ENCODE measurements around the gene CTSK. TPM values are rescaled to one million over a fixed set of nuclear protein-coding genes. Genes with fewer than 3 reads are reported as not detected.

Gene CTSK
- total and polyA plus RNA-seq, 2 of the 4 experiments (the other 2 are of a cell fraction) = 7.7 to 15.1 TPM

DNA sequence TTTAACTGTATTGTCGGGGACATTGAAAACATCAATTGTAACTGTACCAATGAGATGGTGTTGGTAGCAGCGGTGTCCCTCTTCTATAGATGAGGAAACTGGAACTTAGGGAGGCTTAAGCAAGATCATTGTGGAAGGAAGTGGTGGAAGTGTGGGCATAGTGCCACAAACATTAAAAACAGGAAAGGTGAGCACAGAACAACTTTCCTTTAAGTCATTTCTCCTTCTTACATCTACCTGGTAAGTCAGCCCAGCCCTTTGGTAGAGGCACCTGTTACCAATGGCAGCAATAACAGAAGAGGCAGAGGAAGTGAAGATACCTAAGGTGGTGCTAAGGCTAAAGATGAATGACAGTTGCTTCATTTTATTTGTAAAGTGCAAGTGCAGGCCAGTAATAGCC lies 30.5 kb downstream of the CTSK start:
- Histone ChIP-seq H2AFZ (replicated peaks; ENCODE audit: low read length, poor library complexity) (no peak overlapping the region), H3K4me1 (ENCODE audit: control insufficient read depth, insufficient read depth, low read length) (peaks cover 2% of the 10 kb centered on the region; the same call in 1 of the 2 replicates), H2BK20ac (ENCODE audit: low read depth, low read length) (no peak overlapping the region), H4K8ac (ENCODE audit: low read depth in 2 of 2, low read length in 2 of 2) (no peak overlapping the region), H2BK15ac (ENCODE audit: low read depth, low read length) (no peak overlapping the region), H3K18ac (ENCODE audit: low read depth, low read length) (no peak overlapping the region), H3K27me3 (ENCODE audit: control insufficient read depth, insufficient read depth, low read length) (no peaks in the 10 kb centered on the region), H3K27ac (ENCODE audit: insufficient read depth, low read length) (no peak overlapping the region), H2BK120ac (ENCODE audit: low read depth, low read length) (no peak overlapping the region), H4K20me1 (ENCODE audit: insufficient read depth, low read length) (no peaks in the 10 kb centered on the region), H3K79me1 (ENCODE audit: low read depth in 1 of 2, low read length in 2 of 2) (no peaks in the 10 kb centered on the region), H3K9me1 (ENCODE audit: insufficient read depth, low read length) (no peaks in the 10 kb centered on the region), H3K9me3 (ENCODE audit: control insufficient read depth, insufficient read depth, low read length) (no peaks in the 10 kb centered on the region), H4K91ac (ENCODE audit: insufficient read depth, low read depth, low read length) (no peak overlapping the region), H3K36me3 (ENCODE audit: control insufficient read depth, insufficient read depth, low read length) (no peaks in the 10 kb centered on the region), H3K14ac (replicated peaks; ENCODE audit: low read depth, low read length) (no peak overlapping the region), H2BK5ac (ENCODE audit: low read depth, low read length, poor library complexity, severe bottlenecking) (no peak overlapping the region), H2AK9ac (replicated peaks; ENCODE audit: low read depth, low read length, poor library complexity) (no peak overlapping the region), H3K4ac (ENCODE audit: low read depth, low read length) (no peak overlapping the region), H3K23ac (ENCODE audit: low read depth, low read length) (no peak overlapping the region; the same call in 1 of the 2 replicates), H4K5ac (ENCODE audit: low read depth, low read length) (no peak overlapping the region), H3K56ac (ENCODE audit: extremely low read depth, insufficient read depth, low read length) (no peak overlapping the region), H3K9ac (ENCODE audit: low read depth, low read length) (no peak overlapping the region), H2AK5ac (ENCODE audit: low read depth, low read length) (no peak overlapping the region), H3K4me2 (ENCODE audit: low read depth, low read length) (no peak overlapping the region), H3K4me3 (ENCODE audit: insufficient read depth, low read depth, low read length) (no peak overlapping the region)
- ChIA-PET CTCF (interaction anchor here (0.6 kb wide), 1 partner anchor 157 kb away, joined by 3 read pairs; no protein-coding TSS in a partner anchor), POLR2A (ENCODE audit: unreplicated experiment) (no interaction called here)
- WGBS, 2 experiments (ENCODE audit: extremely low coverage in 2 of 2, insufficient read length in 1 of 2) = 100% methylated on average over 1 of the region's 2 CpGs; no CpG with 5 or more reads in 1 of the 2 experiments
- no peak for TF ChIP-seq MAFK (IDR thresholded peaks at IDR 0.05; ENCODE audit: low read depth, low read length)
- TF ChIP-seq NFE2L2 (IDR thresholded peaks at IDR 0.05; ENCODE audit: low read depth, low read length) = no peak
- no peak for TF ChIP-seq CEBPB (IDR thresholded peaks at IDR 0.05; ENCODE audit: low read depth, low read length)
- no peak for TF ChIP-seq RFX5 (IDR thresholded peaks at IDR 0.05; ENCODE audit: low read depth, low read length)
- TF ChIP-seq FOS (IDR thresholded peaks at IDR 0.05; ENCODE audit: low read depth, low read length) = no peak
- TF ChIP-seq, protein P1, sequence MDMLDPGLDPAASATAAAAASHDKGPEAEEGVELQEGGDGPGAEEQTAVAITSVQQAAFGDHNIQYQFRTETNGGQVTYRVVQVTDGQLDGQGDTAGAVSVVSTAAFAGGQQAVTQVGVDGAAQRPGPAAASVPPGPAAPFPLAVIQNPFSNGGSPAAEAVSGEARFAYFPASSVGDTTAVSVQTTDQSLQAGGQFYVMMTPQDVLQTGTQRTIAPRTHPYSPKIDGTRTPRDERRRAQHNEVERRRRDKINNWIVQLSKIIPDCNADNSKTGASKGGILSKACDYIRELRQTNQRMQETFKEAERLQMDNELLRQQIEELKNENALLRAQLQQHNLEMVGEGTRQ (IDR thresholded peaks at IDR 0.05; ENCODE audit: low read depth, low read length) = no peak
- TF ChIP-seq RAD21 (IDR thresholded peaks at IDR 0.05; ENCODE audit: low read length) = no peak
- TF ChIP-seq, protein P2, sequence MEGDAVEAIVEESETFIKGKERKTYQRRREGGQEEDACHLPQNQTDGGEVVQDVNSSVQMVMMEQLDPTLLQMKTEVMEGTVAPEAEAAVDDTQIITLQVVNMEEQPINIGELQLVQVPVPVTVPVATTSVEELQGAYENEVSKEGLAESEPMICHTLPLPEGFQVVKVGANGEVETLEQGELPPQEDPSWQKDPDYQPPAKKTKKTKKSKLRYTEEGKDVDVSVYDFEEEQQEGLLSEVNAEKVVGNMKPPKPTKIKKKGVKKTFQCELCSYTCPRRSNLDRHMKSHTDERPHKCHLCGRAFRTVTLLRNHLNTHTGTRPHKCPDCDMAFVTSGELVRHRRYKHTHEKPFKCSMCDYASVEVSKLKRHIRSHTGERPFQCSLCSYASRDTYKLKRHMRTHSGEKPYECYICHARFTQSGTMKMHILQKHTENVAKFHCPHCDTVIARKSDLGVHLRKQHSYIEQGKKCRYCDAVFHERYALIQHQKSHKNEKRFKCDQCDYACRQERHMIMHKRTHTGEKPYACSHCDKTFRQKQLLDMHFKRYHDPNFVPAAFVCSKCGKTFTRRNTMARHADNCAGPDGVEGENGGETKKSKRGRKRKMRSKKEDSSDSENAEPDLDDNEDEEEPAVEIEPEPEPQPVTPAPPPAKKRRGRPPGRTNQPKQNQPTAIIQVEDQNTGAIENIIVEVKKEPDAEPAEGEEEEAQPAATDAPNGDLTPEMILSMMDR (conservative IDR thresholded peaks at IDR 0.05; ENCODE audit: low read depth, low read length) = no peak
- TF ChIP-seq BHLHE40 (IDR thresholded peaks at IDR 0.05; ENCODE audit: low read depth, low read length) = no peak
- TF ChIP-seq, protein P3, sequence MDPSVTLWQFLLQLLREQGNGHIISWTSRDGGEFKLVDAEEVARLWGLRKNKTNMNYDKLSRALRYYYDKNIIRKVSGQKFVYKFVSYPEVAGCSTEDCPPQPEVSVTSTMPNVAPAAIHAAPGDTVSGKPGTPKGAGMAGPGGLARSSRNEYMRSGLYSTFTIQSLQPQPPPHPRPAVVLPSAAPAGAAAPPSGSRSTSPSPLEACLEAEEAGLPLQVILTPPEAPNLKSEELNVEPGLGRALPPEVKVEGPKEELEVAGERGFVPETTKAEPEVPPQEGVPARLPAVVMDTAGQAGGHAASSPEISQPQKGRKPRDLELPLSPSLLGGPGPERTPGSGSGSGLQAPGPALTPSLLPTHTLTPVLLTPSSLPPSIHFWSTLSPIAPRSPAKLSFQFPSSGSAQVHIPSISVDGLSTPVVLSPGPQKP (IDR thresholded peaks at IDR 0.05; ENCODE audit: borderline replicate concordance, low read depth, low read length) = no peak
- no peak for TF ChIP-seq POLR2A (IDR thresholded peaks at IDR 0.05; ENCODE audit: low read depth, low read length)
- no peak for TF ChIP-seq MXI1 (IDR thresholded peaks at IDR 0.05; ENCODE audit: borderline replicate concordance, low read depth, low read length)
- ATAC-seq (ENCODE audit: low read depth) (no peak), DNase-seq (no peak)
- intact Hi-C loops (cut with micrococcal nuclease) (no loop called here), in situ Hi-C loops (cut with MboI; ENCODE audit: low sequenced_read_pairs) (no loop called here), dilution Hi-C loops (cut with HindIII; ENCODE audit: low sequenced_read_pairs, unreplicated experiment) (no loop called here)
- no TSS peak for BruUV-seq (replicated peaks)

Measured in IMR-90 (cell line).